Measurements from ENCODE around the gene ULK4. TPM values are rescaled to one million over a fixed set of nuclear protein-coding genes. Genes with fewer than 3 reads are reported as not detected.

The ULK4 gene
- polyA plus RNA-seq, 1 of the 3 experiments (the other 2 are of a cell fraction): 6.2 TPM

DNA sequence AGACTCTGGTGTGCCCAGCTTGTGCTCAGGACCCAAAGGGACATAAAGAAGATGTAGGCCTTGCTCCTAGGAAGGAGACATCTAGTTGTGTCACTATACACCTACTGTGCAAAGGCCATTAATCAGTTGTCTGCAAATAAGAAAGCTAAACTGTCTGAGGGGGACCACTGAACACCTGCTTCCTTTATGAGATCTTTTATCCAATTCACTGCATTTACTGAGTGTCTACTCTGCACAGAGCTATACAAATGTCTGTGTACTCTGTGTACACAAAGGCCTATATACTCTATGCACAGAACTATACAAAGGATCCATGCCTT, 637.8 kb downstream of the ULK4 start:
- no peak overlapping the region for H3K27ac ChIP-seq (ENCODE audit: low read depth in 2 of 2, low read length in 1 of 2)
- H2AFZ ChIP-seq (ENCODE audit: low read depth): no peak overlapping the region
- DNase-seq: no peak
- no peak overlapping the region for H3K4me2 ChIP-seq
- H3K27me3 ChIP-seq (ENCODE audit: insufficient read depth): no peaks in the 10 kb centered on the region
- no peaks in the 10 kb centered on the region for H3K79me2 ChIP-seq (ENCODE audit: insufficient read depth)
- TF ChIP-seq GABPA (IDR thresholded peaks at IDR 0.05; ENCODE audit: low read depth) (no peak), CHD2 (IDR thresholded peaks at IDR 0.05; ENCODE audit: low read length, partially characterized antibody) (no peak), NFIC (IDR thresholded peaks at IDR 0.05; ENCODE audit: borderline replicate concordance) (no peak), TCF12 (IDR thresholded peaks at IDR 0.05) (no peak), MXI1 (IDR thresholded peaks at IDR 0.05; ENCODE audit: low read depth, low read length) (no peak), SIN3A (IDR thresholded peaks at IDR 0.05; ENCODE audit: borderline replicate concordance, low read depth, low read length) (no peak), MEF2A (IDR thresholded peaks at IDR 0.05; ENCODE audit: borderline replicate concordance, low read depth) (no peak), YY1 (IDR thresholded peaks at IDR 0.05; ENCODE audit: low read depth) (no peak), FOSL2 (IDR thresholded peaks at IDR 0.05; ENCODE audit: borderline replicate concordance, low read depth) (no peak)
- TF ChIP-seq, protein P1, sequence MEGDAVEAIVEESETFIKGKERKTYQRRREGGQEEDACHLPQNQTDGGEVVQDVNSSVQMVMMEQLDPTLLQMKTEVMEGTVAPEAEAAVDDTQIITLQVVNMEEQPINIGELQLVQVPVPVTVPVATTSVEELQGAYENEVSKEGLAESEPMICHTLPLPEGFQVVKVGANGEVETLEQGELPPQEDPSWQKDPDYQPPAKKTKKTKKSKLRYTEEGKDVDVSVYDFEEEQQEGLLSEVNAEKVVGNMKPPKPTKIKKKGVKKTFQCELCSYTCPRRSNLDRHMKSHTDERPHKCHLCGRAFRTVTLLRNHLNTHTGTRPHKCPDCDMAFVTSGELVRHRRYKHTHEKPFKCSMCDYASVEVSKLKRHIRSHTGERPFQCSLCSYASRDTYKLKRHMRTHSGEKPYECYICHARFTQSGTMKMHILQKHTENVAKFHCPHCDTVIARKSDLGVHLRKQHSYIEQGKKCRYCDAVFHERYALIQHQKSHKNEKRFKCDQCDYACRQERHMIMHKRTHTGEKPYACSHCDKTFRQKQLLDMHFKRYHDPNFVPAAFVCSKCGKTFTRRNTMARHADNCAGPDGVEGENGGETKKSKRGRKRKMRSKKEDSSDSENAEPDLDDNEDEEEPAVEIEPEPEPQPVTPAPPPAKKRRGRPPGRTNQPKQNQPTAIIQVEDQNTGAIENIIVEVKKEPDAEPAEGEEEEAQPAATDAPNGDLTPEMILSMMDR (IDR thresholded peaks at IDR 0.05): no peak
- no peaks in the 10 kb centered on the region for H4K20me1 ChIP-seq (ENCODE audit: insufficient read depth)
- no peaks in the 10 kb centered on the region; a peak in 1 of 4 replicates for H3K4me1 ChIP-seq (ENCODE audit: control insufficient read depth in 1 of 2, insufficient read depth in 2 of 2, low read depth in 1 of 2, low read length in 1 of 2)
- H3K36me3 ChIP-seq (replicated peaks in 1 of 2; ENCODE audit: control insufficient read depth in 1 of 2, insufficient read depth in 2 of 2, low read length in 1 of 2): no peaks in the 10 kb centered on the region
- no peaks in the 10 kb centered on the region for H3K9me2 ChIP-seq
- POLR2A ChIA-PET: no interaction called here
- CTCF ChIA-PET: interaction anchor here (1.1 to 1.2 kb wide), 2 partner anchors 11 to 742 kb away, joined by 3 read pairs; no protein-coding TSS in a partner anchor
- no peak overlapping the region for H3K9ac ChIP-seq
- no peak overlapping the region for H3K4me3 ChIP-seq (ENCODE audit: low read depth in 2 of 2, low read length in 1 of 2)
- no peaks in the 10 kb centered on the region for H3F3A ChIP-seq (replicated peaks; ENCODE audit: insufficient read depth)
- H3K9me3 ChIP-seq: no peaks in the 10 kb centered on the region

GRCh38 chr3:41323467-41324155, 638.3 kb downstream of the ULK4 start:
- H3K4me1 ChIP-seq (ENCODE audit: control insufficient read depth in 1 of 2, insufficient read depth in 2 of 2, low read depth in 1 of 2, low read length in 1 of 2): no peaks in the 10 kb centered on the region; a peak in 1 of 4 replicates
- no peaks in the 10 kb centered on the region for H3K79me2 ChIP-seq (ENCODE audit: insufficient read depth)
- no peaks in the 10 kb centered on the region for H3F3A ChIP-seq (replicated peaks; ENCODE audit: insufficient read depth)
- no peak for TF ChIP-seq POLR2AphosphoS5 (IDR thresholded peaks at IDR 0.05; ENCODE audit: low read depth, low read length)
- no peak overlapping the region for H3K27ac ChIP-seq (ENCODE audit: low read depth in 2 of 2, low read length in 1 of 2)
- DNase-seq: no peak
- no peaks in the 10 kb centered on the region for H3K9me2 ChIP-seq
- H3K9ac ChIP-seq: no peak overlapping the region
- H3K4me3 ChIP-seq (ENCODE audit: low read depth in 2 of 2, low read length in 1 of 2): no peak overlapping the region
- 73% methylated on average over 3 of the region's 3 CpGs for WGBS (ENCODE audit: low lambda C conversion rate)
- H4K20me1 ChIP-seq (ENCODE audit: insufficient read depth): no peaks in the 10 kb centered on the region
- CTCF ChIA-PET: interaction anchor here (1.1 to 1.2 kb wide), 2 partner anchors 11 to 742 kb away, joined by 3 read pairs; no protein-coding TSS in a partner anchor
- no peaks in the 10 kb centered on the region for H3K36me3 ChIP-seq (replicated peaks in 1 of 2; ENCODE audit: control insufficient read depth in 1 of 2, insufficient read depth in 2 of 2, low read length in 1 of 2)
- no peaks in the 10 kb centered on the region for H3K9me3 ChIP-seq
- no peak overlapping the region for H2AFZ ChIP-seq (ENCODE audit: low read depth)
- H3K4me2 ChIP-seq: no peak overlapping the region
- POLR2A ChIA-PET: no interaction called here
- H3K27me3 ChIP-seq (ENCODE audit: insufficient read depth): no peaks in the 10 kb centered on the region

GRCh38 chr3:41321642-41321980, 640.3 kb downstream of the ULK4 start:
- H3K9me3 ChIP-seq: no peaks in the 10 kb centered on the region
- ChIA-PET CTCF (no interaction called here), POLR2A (no interaction called here)
- no peak overlapping the region for H3K9ac ChIP-seq
- H2AFZ ChIP-seq (ENCODE audit: low read depth): no peak overlapping the region
- 95% methylated on average over 3 of the region's 5 CpGs for WGBS (ENCODE audit: low lambda C conversion rate)
- no peaks in the 10 kb centered on the region for H3K79me2 ChIP-seq (ENCODE audit: insufficient read depth)
- H3K36me3 ChIP-seq (replicated peaks in 1 of 2; ENCODE audit: control insufficient read depth in 1 of 2, insufficient read depth in 2 of 2, low read length in 1 of 2): no peaks in the 10 kb centered on the region
- no peak for TF ChIP-seq NFIC (IDR thresholded peaks at IDR 0.05; ENCODE audit: borderline replicate concordance)
- TF ChIP-seq SIN3A (IDR thresholded peaks at IDR 0.05; ENCODE audit: borderline replicate concordance, low read depth, low read length): no peak
- no peak for TF ChIP-seq YY1 (IDR thresholded peaks at IDR 0.05; ENCODE audit: low read depth)
- TF ChIP-seq, protein P2, sequence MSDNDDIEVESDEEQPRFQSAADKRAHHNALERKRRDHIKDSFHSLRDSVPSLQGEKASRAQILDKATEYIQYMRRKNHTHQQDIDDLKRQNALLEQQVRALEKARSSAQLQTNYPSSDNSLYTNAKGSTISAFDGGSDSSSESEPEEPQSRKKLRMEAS (IDR thresholded peaks at IDR 0.05; ENCODE audit: low read depth): no peak
- TF ChIP-seq NRF1 (IDR thresholded peaks at IDR 0.05; ENCODE audit: low read depth, low read length): no peak
- no peak for TF ChIP-seq TAF1 (IDR thresholded peaks at IDR 0.05; ENCODE audit: borderline replicate concordance, low read depth, low read length)
- H3K27me3 ChIP-seq (ENCODE audit: insufficient read depth): no peaks in the 10 kb centered on the region
- H3K4me2 ChIP-seq: no peak overlapping the region
- no peak for DNase-seq
- no peaks in the 10 kb centered on the region for H4K20me1 ChIP-seq (ENCODE audit: insufficient read depth)
- no peaks in the 10 kb centered on the region for H3F3A ChIP-seq (replicated peaks; ENCODE audit: insufficient read depth)
- H3K27ac ChIP-seq (ENCODE audit: low read depth in 2 of 2, low read length in 1 of 2): no peak overlapping the region
- no peak overlapping the region for H3K4me3 ChIP-seq (ENCODE audit: low read depth in 2 of 2, low read length in 1 of 2)
- peaks cover 0 to 7% of the 10 kb centered on the region in 2 experiments; a peak in 2 of 4 replicates for H3K4me1 ChIP-seq (ENCODE audit: control insufficient read depth in 1 of 2, insufficient read depth in 2 of 2, low read depth in 1 of 2, low read length in 1 of 2)
- no peaks in the 10 kb centered on the region for H3K9me2 ChIP-seq
